ENCODE results near the gene DIP2C. TPM values are rescaled to one million over a fixed set of nuclear protein-coding genes. Genes with fewer than 3 reads are reported as not detected.

The DIP2C gene
- total RNA-seq, 4 donors from 2014 or later = 2.4 to 14.9 (median 6.1) TPM

DNA sequence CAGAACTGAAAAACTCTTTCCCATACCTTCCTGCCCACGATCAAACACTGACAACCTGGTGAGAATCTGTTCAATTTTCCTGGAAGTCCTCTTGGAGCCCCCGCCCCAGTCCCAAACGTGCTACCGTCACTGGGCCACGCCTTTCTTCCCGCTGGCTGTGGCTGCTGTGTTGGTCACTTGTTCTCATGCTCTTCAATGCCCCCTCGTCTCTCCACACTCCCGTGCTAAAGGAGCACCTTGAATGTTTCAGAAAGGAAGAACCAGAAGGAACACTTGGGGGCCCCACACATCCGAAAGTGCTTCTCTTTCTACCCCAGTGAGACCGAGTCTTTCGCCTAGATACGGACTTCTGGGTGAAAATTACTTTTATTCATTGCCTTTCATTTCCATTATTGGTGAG is 215.1 kb downstream of the DIP2C start:
- H3K27me3 ChIP-seq = no peaks in the 10 kb centered on the region
- H3K36me3 ChIP-seq = peaks cover 0 to 32% (median 0%) of the 10 kb centered on the region in 3 donors
- no peaks in the 10 kb centered on the region for H3K9me3 ChIP-seq
- H3K4me3 ChIP-seq = no peak overlapping the region
- peaks cover 0 to 8% (median 0%) of the 10 kb centered on the region in 3 donors for H3K4me1 ChIP-seq
- DNase-seq = no peak
- TF ChIP-seq, protein P1, sequence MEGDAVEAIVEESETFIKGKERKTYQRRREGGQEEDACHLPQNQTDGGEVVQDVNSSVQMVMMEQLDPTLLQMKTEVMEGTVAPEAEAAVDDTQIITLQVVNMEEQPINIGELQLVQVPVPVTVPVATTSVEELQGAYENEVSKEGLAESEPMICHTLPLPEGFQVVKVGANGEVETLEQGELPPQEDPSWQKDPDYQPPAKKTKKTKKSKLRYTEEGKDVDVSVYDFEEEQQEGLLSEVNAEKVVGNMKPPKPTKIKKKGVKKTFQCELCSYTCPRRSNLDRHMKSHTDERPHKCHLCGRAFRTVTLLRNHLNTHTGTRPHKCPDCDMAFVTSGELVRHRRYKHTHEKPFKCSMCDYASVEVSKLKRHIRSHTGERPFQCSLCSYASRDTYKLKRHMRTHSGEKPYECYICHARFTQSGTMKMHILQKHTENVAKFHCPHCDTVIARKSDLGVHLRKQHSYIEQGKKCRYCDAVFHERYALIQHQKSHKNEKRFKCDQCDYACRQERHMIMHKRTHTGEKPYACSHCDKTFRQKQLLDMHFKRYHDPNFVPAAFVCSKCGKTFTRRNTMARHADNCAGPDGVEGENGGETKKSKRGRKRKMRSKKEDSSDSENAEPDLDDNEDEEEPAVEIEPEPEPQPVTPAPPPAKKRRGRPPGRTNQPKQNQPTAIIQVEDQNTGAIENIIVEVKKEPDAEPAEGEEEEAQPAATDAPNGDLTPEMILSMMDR (IDR thresholded peaks at IDR 0.05) = no peak
- TF ChIP-seq POLR2A (IDR thresholded peaks at IDR 0.05) = no peak
- intact Hi-C loops (cut with DNase I) = no loop called here
- WGBS, 2 donors = 93 to 94% methylated on average over 12 of the region's 12 CpGs
- H3K27ac ChIP-seq = no peak overlapping the region

DNA sequence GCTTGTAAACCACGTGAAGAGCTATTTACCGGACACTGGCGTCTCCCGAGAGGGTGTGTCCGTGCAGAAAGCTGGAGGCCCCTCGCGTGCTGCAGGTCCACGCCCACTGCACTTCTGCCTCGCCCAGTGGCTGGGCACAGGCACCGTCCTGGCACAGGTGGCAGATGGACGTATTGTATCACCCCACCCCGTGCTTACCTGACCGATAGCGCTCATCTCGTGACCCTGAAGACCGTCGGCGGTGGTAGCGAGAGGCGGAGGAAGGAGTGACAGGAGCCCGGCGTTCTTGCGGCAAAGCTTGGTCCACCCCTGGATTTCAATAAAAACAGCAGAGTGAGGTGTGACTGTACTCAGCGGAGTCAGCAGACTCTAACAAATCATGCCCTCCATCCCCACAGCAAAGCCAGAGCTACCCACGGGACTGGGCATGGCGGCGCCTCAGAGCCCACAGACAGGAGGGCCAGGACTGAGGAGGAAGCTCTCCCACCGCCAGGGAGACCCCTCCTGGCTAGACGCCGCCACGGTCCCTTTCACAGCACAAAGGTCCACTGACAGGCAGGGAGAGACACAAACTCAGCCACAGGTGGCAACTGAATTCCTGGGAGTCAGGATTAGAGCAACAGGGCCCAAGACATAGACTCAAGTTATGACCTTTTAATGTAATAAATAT is 217.1 kb downstream of the DIP2C start:
- no peak overlapping the region for H3K27ac ChIP-seq
- intact Hi-C loops (cut with DNase I) = no loop called here
- TF ChIP-seq, protein P1 (IDR thresholded peaks at IDR 0.05) = no peak
- TF ChIP-seq POLR2A (IDR thresholded peaks at IDR 0.05) = no peak
- peaks cover 0 to 32% (median 0%) of the 10 kb centered on the region in 3 donors for H3K36me3 ChIP-seq
- peaks cover 0 to 3% (median 0%) of the 10 kb centered on the region in 3 donors for H3K4me1 ChIP-seq
- H3K9me3 ChIP-seq = no peaks in the 10 kb centered on the region
- whole genome bisulfite sequencing, 2 donors = 85 to 90% methylated on average over 17 to 24 of the region's 31 CpGs
- H3K27me3 ChIP-seq = no peaks in the 10 kb centered on the region
- no peak for DNase-seq
- H3K4me3 ChIP-seq = no peak overlapping the region

DNA sequence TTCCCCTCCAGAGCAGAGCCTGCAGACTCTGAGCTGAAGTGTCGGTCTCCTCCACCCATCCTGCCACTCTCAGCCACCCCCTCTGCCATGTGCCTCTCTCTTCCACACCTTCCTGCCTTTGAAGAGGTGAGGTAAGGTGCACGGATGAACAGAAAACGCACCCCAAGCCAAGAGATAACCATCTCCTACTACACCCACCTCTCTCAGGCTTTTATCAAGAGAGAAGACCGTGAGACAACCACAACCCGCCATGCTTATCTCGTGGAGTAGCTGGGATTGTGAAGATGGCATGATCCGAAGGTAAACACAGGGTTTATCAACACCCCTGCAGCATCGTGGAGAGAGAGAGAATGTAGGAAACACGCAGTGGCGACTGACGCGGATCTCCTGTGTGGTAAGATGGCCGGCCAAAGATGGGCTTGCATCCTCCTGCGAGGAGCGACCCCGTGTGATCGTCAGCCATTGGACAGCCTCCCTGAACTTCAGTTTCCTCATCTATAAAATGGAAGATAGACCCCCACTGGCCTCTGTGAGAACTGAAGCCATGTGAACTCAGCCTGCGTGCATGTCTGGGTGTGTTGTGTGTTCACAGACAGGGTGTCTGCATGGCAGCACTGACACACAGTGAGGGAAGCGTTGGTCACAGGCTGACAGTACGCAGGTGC is 219.0 kb downstream of the DIP2C start:
- Histone ChIP-seq H3K4me1 (no peaks in the 10 kb centered on the region), H3K36me3 (peaks cover 0 to 32% (median 0%) of the 10 kb centered on the region in 3 donors), H3K4me3 (no peak overlapping the region), H3K9me3 (no peaks in the 10 kb centered on the region), H3K27ac (no peak overlapping the region), H3K27me3 (no peaks in the 10 kb centered on the region)
- 79 to 94% methylated on average over 12 to 19 of the region's 20 CpGs for WGBS, 2 donors
- no peak for DNase-seq
- intact Hi-C loops (cut with DNase I) = no loop called here
- TF ChIP-seq, protein P1 (IDR thresholded peaks at IDR 0.05) = no peak
- no peak for TF ChIP-seq POLR2A (IDR thresholded peaks at IDR 0.05)

DNA sequence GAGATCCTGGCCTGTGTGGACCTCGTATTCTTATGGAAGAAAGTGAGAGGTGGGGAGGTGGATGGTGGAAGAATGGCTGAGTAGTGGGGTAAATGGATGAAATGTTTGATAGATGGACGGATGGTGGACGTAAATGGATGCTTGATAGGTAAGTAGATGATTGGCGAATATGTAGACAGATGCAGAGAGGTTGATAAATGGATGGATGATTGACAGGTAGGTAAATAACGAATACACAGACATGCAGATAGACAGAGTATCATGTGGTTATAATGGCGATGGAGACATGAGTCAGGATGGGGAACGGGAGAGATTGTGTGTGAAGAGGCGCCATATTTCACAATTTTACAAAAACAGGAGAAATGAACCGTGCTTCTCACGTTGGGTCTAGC is 219.5 kb downstream of the DIP2C start:
- no peak overlapping the region for H3K4me3 ChIP-seq
- peaks cover 0 to 32% (median 0%) of the 10 kb centered on the region in 3 donors for H3K36me3 ChIP-seq
- no peak overlapping the region for H3K27ac ChIP-seq
- no peaks in the 10 kb centered on the region for H3K9me3 ChIP-seq
- no peaks in the 10 kb centered on the region for H3K27me3 ChIP-seq
- WGBS, 2 donors = 85 to 89% methylated on average over 10 of the region's 10 CpGs
- intact Hi-C loops (cut with DNase I) = no loop called here
- TF ChIP-seq POLR2A (IDR thresholded peaks at IDR 0.05) = no peak
- TF ChIP-seq, protein P1 (IDR thresholded peaks at IDR 0.05) = no peak
- H3K4me1 ChIP-seq = no peaks in the 10 kb centered on the region
- DNase-seq = no peak

DNA sequence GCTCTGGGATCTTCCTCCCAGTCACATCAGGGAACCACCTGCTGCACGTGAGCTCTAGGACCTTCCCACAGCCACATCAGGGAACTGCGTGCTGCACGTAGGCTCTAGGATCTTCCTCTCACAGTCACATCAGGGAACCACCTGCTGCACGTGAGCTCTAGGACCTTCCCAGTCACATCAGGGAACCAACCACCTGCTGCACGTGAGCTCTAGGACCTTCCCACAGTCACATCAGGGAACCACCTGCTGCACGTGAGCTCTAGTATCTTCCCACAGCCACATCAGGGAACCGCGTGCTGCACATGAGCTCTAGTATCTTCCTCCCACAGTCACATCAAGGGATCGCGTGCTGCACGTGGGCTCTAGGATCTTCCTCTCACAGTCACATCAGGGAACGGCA is 229.7 kb downstream of the DIP2C start:
- intact Hi-C loops (cut with DNase I) = no loop called here
- no peak for DNase-seq
- H3K36me3 ChIP-seq = peaks cover 0 to 8% (median 0%) of the 10 kb centered on the region in 3 donors
- no peaks in the 10 kb centered on the region for H3K9me3 ChIP-seq
- no peak overlapping the region for H3K4me3 ChIP-seq
- 86 to 92% methylated on average over 11 to 12 of the region's 12 CpGs for WGBS, 2 donors
- peaks cover 0 to 11% (median 0%) of the 10 kb centered on the region in 3 donors for H3K4me1 ChIP-seq
- TF ChIP-seq POLR2A (IDR thresholded peaks at IDR 0.05) = no peak
- TF ChIP-seq, protein P1 (IDR thresholded peaks at IDR 0.05) = no peak
- H3K27ac ChIP-seq = no peak overlapping the region
- no peaks in the 10 kb centered on the region for H3K27me3 ChIP-seq
